K562 (cell line): ENCODE measurements around the gene UBE2O. TPM values are rescaled to one million over a fixed set of nuclear protein-coding genes. Genes with fewer than 3 reads are reported as not detected.
A peak's percentile ranks its signal among the peaks of the same experiment; 100 is the strongest.

Source experiments
- AFF1 ChIP-seq, 2 experiments: fragments of 450-650 bp; IDR thresholded peaks; 2 replicates each; pipeline ENCODE4 v1.6.1; 2018; ENCODE audit warnings: mild to moderate bottlenecking in 2 of 2, low read depth in 1 of 2; ENCODE audit not compliant: partially characterized antibody in 2 of 2
- BDP1 ChIP-seq: IDR thresholded peaks from 3 replicates; pipeline ENCODE4 v1.6.1; 2011; ENCODE audit not compliant: insufficient read length, insufficient read depth
- BRD9 ChIP-seq: fragments of 450-650 bp; IDR thresholded peaks from 2 replicates; pipeline ENCODE4 v1.6.1; 2018; ENCODE audit warnings: low read depth; ENCODE audit not compliant: partially characterized antibody
- CHD1 ChIP-seq: fragments of 200-600 bp; sonication (generic); IDR thresholded peaks from one replicate; pipeline ENCODE4 v1.6.1; 2012; ENCODE audit warnings: mild to moderate bottlenecking, moderate library complexity, low read length, inconsistent platforms
- CXXC5 ChIP-seq: fragments of 250-450 bp; sonication (Bioruptor Pico); IDR thresholded peaks from 2 replicates; pipeline ENCODE4 v1.8.0; 2022; ENCODE audit warnings: inconsistent platforms, mild to moderate bottlenecking, moderate library complexity
- E2F8 ChIP-seq: fragments of 450-650 bp; IDR thresholded peaks from 2 replicates; pipeline ENCODE4 v1.7.1; 2018; ENCODE audit warnings: mild to moderate bottlenecking, low read depth; ENCODE audit not compliant: partially characterized antibody
- EP400 ChIP-seq: fragments of 450-650 bp; IDR thresholded peaks from 2 replicates; pipeline ENCODE4 v1.6.1; 2017; ENCODE audit warnings: antibody characterized with exemption, mild to moderate bottlenecking, moderate library complexity
- GABPA ChIP-seq: fragments of 200-800 bp; sonication (Bioruptor generic); conservative IDR thresholded peaks from 2 replicates; pipeline ENCODE4 v1.6.1; 2016; ENCODE audit warnings: low read depth, missing genetic modification characterization, missing compliant biosample characterization
- ID3 ChIP-seq, 2 experiments: fragments of 250-450 bp in 1 of 2; fragments of 450-650 bp in 1 of 2; sonication (Bioruptor Pico) in 1 of 2; IDR thresholded peaks; 2 replicates each; pipeline versions ENCODE4 v1.6.1 to v1.8.0; 2016 to 2021; ENCODE audit warnings: mild to moderate bottlenecking in 2 of 2, moderate library complexity in 2 of 2, missing compliant biosample characterization in 1 of 2, missing genetic modification characterization in 1 of 2
- NFATC3 ChIP-seq: fragments of 450-650 bp; IDR thresholded peaks from 2 replicates; pipeline ENCODE4 v1.6.1; 2017; ENCODE audit warnings: mild to moderate bottlenecking
- NFIC ChIP-seq: fragments of 450-650 bp; IDR thresholded peaks from 2 replicates; pipeline ENCODE4 v1.6.1; 2017; ENCODE audit warnings: mild to moderate bottlenecking, inconsistent platforms
- NFIX ChIP-seq: fragments of 250-450 bp; sonication (Bioruptor Pico); IDR thresholded peaks from 2 replicates; pipeline ENCODE4 v1.4.0; 2020; ENCODE audit warnings: low read depth, mild to moderate bottlenecking, moderate library complexity
- RBM34 ChIP-seq: fragments of 200-400 bp; formaldehyde crosslinking; IDR thresholded peaks from 2 replicates; pipeline ENCODE4 v1.6.1; 2018; ENCODE audit warnings: low read length, borderline replicate concordance; ENCODE audit not compliant: insufficient read depth
- SMARCE1 ChIP-seq: fragments of 450-650 bp; IDR thresholded peaks from 2 replicates; pipeline ENCODE4 v1.7.1; 2016; ENCODE audit warnings: mild to moderate bottlenecking
- ZNF445 ChIP-seq: fragments of 250-450 bp; sonication (Bioruptor Pico); IDR thresholded peaks from 2 replicates; pipeline ENCODE4 v1.4.0; 2020; ENCODE audit warnings: low read depth, mild to moderate bottlenecking, moderate library complexity
- ZNF449 ChIP-seq: fragments of 250-450 bp; sonication (Bioruptor Pico); IDR thresholded peaks from 2 replicates; pipeline ENCODE4 v1.8.0; 2022; ENCODE audit warnings: moderate library complexity, mild to moderate bottlenecking, inconsistent platforms
- polyA plus RNA-seq, 8 experiments: library from polyadenylated mRNA; depleted of rRNA in 4 of 8; stranded (reverse) in 5 of 8; unstranded in 3 of 8; fragments of >200 nt; fragmentation: Nextera tagmentation in 2 of 8; fragmentation: Illumina TruSeq in 1 of 8; extraction: Ambion mirVana in 2 of 8; extraction: Trizol in 1 of 8; gene quantifications; 2 replicates each; pipeline versions ENCODE4 v1.2.1 to v1.2.3, GENCODE V29; 2011 to 2014; ENCODE audit warnings: inconsistent platforms in 1 of 8, missing spikeins in 1 of 8
- total RNA-seq, 7 experiments: library from RNA; depleted of rRNA in 6 of 7; stranded (reverse); fragments of >200 nt in 6 of 7; fragmentation: Illumina TruSeq in 2 of 7; extraction: Trizol in 2 of 7; gene quantifications; 2 replicates each; pipeline versions ENCODE4 v1.2.1 to v1.2.3, GENCODE V29; 2011 to 2021; ENCODE audit warnings: low replicate concordance in 1 of 7

The UBE2O gene
- total and polyA plus RNA-seq, 9 of the 15 experiments (the other 6 are each of a cell fraction or from before 2014, with no cell fraction given) = 1.6 to 39.7 (median 13.3) TPM

- TF ChIP-seq NFATC3 = peak; percentile 98
- TF ChIP-seq E2F8 = no peak
- peak in 1 of 2 experiments; percentile 61 for TF ChIP-seq AFF1 (IDR thresholded peaks at IDR 0.05; ENCODE audit: low read depth in 1 of 2, partially characterized antibody in 2 of 2)
- TF ChIP-seq GABPA (tag) = 0 out of 2 replicates have a peak, but pooled peaks have one; percentile 19
- TF ChIP-seq EP400 = peak; percentile 49; the same call in 1 of the 2 replicates
- no peak for TF ChIP-seq NFIC
- peak; percentile 74 for TF ChIP-seq BRD9
- TF ChIP-seq SMARCE1 = peak; percentile 83
- no peak for TF ChIP-seq BDP1
- no peak for TF ChIP-seq RBM34
- TF ChIP-seq ZNF449 (CRISPR knock-in tag) = no peak
- TF ChIP-seq CHD1 = no peak
- TF ChIP-seq ZNF445 = no peak
- TF ChIP-seq ID3 (CRISPR knock-in tag; IDR thresholded peaks at IDR 0.05) = no peak
- TF ChIP-seq ID3 (tag; IDR thresholded peaks at IDR 0.05) = no peak
- TF ChIP-seq CXXC5 = peak; percentile 52
- TF ChIP-seq NFIX = no peak
Observed at GRCh38 chr17:76345377-76345974, 107.5 kb downstream of the UBE2O start (continued).
